SU-DHL-6 (cell line): ENCODE measurements around the gene ATP1A3.

Source experiments
- H2AFZ ChIP-seq: fragments of 200-600 bp; sonication (generic); 2 replicates; pipeline ENCODE4 v1.6.1; 2014; ENCODE audit warnings: low read depth, mild to moderate bottlenecking, moderate library complexity, mixed read lengths, antibody characterized with exemption, low read length; ENCODE audit not compliant: severe bottlenecking
- H3F3A ChIP-seq: fragments of 200-600 bp; shearing (Covaris generic); 2 replicates; pipeline ENCODE4 v1.6.0; 2016; ENCODE audit warnings: antibody characterized with exemption, mild to moderate bottlenecking; ENCODE audit not compliant: insufficient read depth
- H3K27ac ChIP-seq: fragments of 200-600 bp; sonication (generic); 2 replicates; pipeline ENCODE4 v1.5.1; 2016; ENCODE audit warnings: low read depth, mild to moderate bottlenecking, low read length, moderate library complexity, mixed read lengths
- H3K27me3 ChIP-seq: fragments of 200-600 bp; sonication (generic), shearing (Covaris generic); 2 replicates; pipeline ENCODE4 v1.6.0; 2014; ENCODE audit warnings: mild to moderate bottlenecking, low read length
- H3K36me3 ChIP-seq: fragments of 200-600 bp; sonication (generic); 2 replicates; pipeline ENCODE4 v1.6.1; 2014; ENCODE audit warnings: mild to moderate bottlenecking, low read length, mixed read lengths
- H3K4me2 ChIP-seq: fragments of 300-600, 200-600 bp; shearing (Covaris generic), sonication (generic); 2 replicates; pipeline ENCODE4 v1.6.0; 2014; ENCODE audit warnings: low read length, low read depth, mild to moderate bottlenecking; ENCODE audit not compliant: poor library complexity, severe bottlenecking
- H3K4me3 ChIP-seq: fragments of 200-600 bp; sonication (generic); 2 replicates; pipeline ENCODE4 v1.5.1; 2014; ENCODE audit warnings: antibody characterized with exemption, low read length, mild to moderate bottlenecking, mixed read lengths; ENCODE audit not compliant: insufficient read depth, poor library complexity, severe bottlenecking
- H3K79me2 ChIP-seq: fragments of 200-600 bp; sonication (generic); 2 replicates; pipeline ENCODE4 v1.6.1; 2014; ENCODE audit warnings: mild to moderate bottlenecking, low read length, moderate library complexity; ENCODE audit not compliant: insufficient read depth
- H3K9ac ChIP-seq: fragments of 200-600 bp; sonication (generic); 2 replicates; pipeline ENCODE4 v1.7.0; 2014; ENCODE audit warnings: mild to moderate bottlenecking, low read length
- H3K9me2 ChIP-seq: fragments of 200-600 bp; sonication (generic); replicated peaks from 2 replicates; pipeline ENCODE4 v1.6.1; 2014; ENCODE audit warnings: low read length; ENCODE audit not compliant: insufficient read depth
- H3K9me3 ChIP-seq: fragments of 200-600 bp; sonication (generic); 2 replicates; pipeline ENCODE4 v1.6.1; 2014; ENCODE audit warnings: low read length, mixed read lengths; ENCODE audit not compliant: insufficient read depth
- H4K20me1 ChIP-seq: fragments of 200-600 bp; sonication (generic); 2 replicates; pipeline ENCODE4 v1.6.1; 2014; ENCODE audit warnings: low read depth, mild to moderate bottlenecking, antibody characterized with exemption, low read length, moderate library complexity, mixed read lengths
- CTCF ChIP-seq: fragments of 200-600 bp; sonication (generic); IDR thresholded peaks from one replicate; pipeline ENCODE4 v1.5.1; 2017; ENCODE audit warnings: antibody characterized with exemption, mild to moderate bottlenecking, low read length, moderate library complexity; ENCODE audit not compliant: insufficient read depth, poor library complexity, severe bottlenecking
- EZH2phosphoT487 ChIP-seq: fragments of 200-600 bp; sonication (generic), shearing (Covaris generic); conservative IDR thresholded peaks from 2 replicates; pipeline ENCODE4 v1.6.1; 2018; ENCODE audit warnings: mild to moderate bottlenecking, antibody characterized with exemption, low read length, moderate library complexity, mixed read lengths

The ATP1A3 gene

GRCh38 chr19:41944336-41944735 lies 49.7 kb downstream of the ATP1A3 start:
- Histone ChIP-seq H3F3A (peaks cover 63% of the 10 kb centered on the region), H3K36me3 (no peaks in the 10 kb centered on the region), H2AFZ (no peak overlapping the region), H3K9me2 (no peaks in the 10 kb centered on the region), H3K9me3 (no peaks in the 10 kb centered on the region), H3K9ac (peak overlapping the region; percentile 67), H3K27ac (peak overlapping the region; percentile 98), H4K20me1 (no peaks in the 10 kb centered on the region), H3K4me2 (peak overlapping the region; percentile 83), H3K79me2 (peaks cover 4% of the 10 kb centered on the region; the same call in 1 of the 2 replicates), H3K27me3 (no peaks in the 10 kb centered on the region), H3K4me3 (peak overlapping the region; percentile 20)
- TF ChIP-seq CTCF (no peak), EZH2phosphoT487 (no peak)

- Histone ChIP-seq H3K4me2 (peak overlapping the region; percentile 92), H3K4me3 (peak overlapping the region; percentile 61), H3K27ac (peak overlapping the region; percentile 99), H2AFZ (no peak overlapping the region), H3K9me2 (no peaks in the 10 kb centered on the region), H3K9ac (peak overlapping the region; percentile 92), H3F3A (peaks cover 70% of the 10 kb centered on the region), H3K9me3 (no peaks in the 10 kb centered on the region), H3K36me3 (no peaks in the 10 kb centered on the region), H3K79me2 (peaks cover 4% of the 10 kb centered on the region; the same call in 1 of the 2 replicates), H3K27me3 (no peaks in the 10 kb centered on the region), H4K20me1 (no peaks in the 10 kb centered on the region)
- TF ChIP-seq CTCF (no peak), EZH2phosphoT487 (no peak)
Measured at GRCh38 chr19:41941410-41942202, 52.4 kb downstream of the ATP1A3 start.

GRCh38 chr19:41940731-41941409 lies 53.2 kb downstream of the ATP1A3 start:
- Histone ChIP-seq H3K27ac (peak overlapping the region; percentile 99), H3K9me2 (no peaks in the 10 kb centered on the region), H4K20me1 (no peaks in the 10 kb centered on the region), H2AFZ (no peak overlapping the region), H3F3A (peaks cover 71% of the 10 kb centered on the region), H3K79me2 (peaks cover 4% of the 10 kb centered on the region; the same call in 1 of the 2 replicates), H3K9me3 (no peaks in the 10 kb centered on the region), H3K4me2 (peak overlapping the region; percentile 92), H3K4me3 (peak overlapping the region; percentile 61), H3K36me3 (no peaks in the 10 kb centered on the region), H3K9ac (peak overlapping the region; percentile 92), H3K27me3 (no peaks in the 10 kb centered on the region)
- TF ChIP-seq CTCF (no peak), EZH2phosphoT487 (no peak)
